Vagina (tissue), 2 donors: ENCODE data around the gene ENTPD6.

Experiments used
- POLR2AphosphoS5 ChIP-seq, 2 donors: sonication (generic); formaldehyde crosslinking; IDR thresholded peaks; one replicate each; pipeline ENCODE4 v1.9.0; 2017; ENCODE audit warnings: antibody characterized with exemption in 2 of 2, mild to moderate bottlenecking in 2 of 2, low read depth in 1 of 2; ENCODE audit not compliant: insufficient read depth in 1 of 2
- TF ChIP-seq, protein P1 (sequence below), 3 experiments: fragments of 450-650 bp in 2 of 3; fragments of 200-600 bp in 1 of 3; sonication (generic) in 1 of 3; IDR thresholded peaks; one replicate each; pipeline ENCODE4 v1.5.1; 2017 to 2019; ENCODE audit warnings: antibody characterized with exemption in 3 of 3, mild to moderate bottlenecking in 2 of 3, moderate library complexity in 2 of 3

- TF ChIP-seq, protein P1, sequence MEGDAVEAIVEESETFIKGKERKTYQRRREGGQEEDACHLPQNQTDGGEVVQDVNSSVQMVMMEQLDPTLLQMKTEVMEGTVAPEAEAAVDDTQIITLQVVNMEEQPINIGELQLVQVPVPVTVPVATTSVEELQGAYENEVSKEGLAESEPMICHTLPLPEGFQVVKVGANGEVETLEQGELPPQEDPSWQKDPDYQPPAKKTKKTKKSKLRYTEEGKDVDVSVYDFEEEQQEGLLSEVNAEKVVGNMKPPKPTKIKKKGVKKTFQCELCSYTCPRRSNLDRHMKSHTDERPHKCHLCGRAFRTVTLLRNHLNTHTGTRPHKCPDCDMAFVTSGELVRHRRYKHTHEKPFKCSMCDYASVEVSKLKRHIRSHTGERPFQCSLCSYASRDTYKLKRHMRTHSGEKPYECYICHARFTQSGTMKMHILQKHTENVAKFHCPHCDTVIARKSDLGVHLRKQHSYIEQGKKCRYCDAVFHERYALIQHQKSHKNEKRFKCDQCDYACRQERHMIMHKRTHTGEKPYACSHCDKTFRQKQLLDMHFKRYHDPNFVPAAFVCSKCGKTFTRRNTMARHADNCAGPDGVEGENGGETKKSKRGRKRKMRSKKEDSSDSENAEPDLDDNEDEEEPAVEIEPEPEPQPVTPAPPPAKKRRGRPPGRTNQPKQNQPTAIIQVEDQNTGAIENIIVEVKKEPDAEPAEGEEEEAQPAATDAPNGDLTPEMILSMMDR (IDR thresholded peaks at IDR 0.05), result no peak
- no peak for TF ChIP-seq POLR2AphosphoS5 (IDR thresholded peaks at IDR 0.05; ENCODE audit: insufficient read depth in 1 of 2, low read depth in 1 of 2)
Measured at GRCh38 chr20:25193843-25194242, 1.7 kb upstream of the ENTPD6 start.
